HL-60 (cell line): ENCODE measurements around the gene TRIM3.

Experiments
- DNase-seq, 2 experiments: peaks; one replicate each; pipeline ENCODE4 v3.0.0-alpha.2; 2010 to 2020; ENCODE audit warnings: low read depth in 1 of 2, low spot score in 1 of 2
- H3K27ac ChIP-seq: fragments of 250-450 bp; sonication (Bioruptor Pico); replicated peaks from 2 replicates; pipeline ENCODE4 v1.5.1; 2020; ENCODE audit warnings: mild to moderate bottlenecking, moderate library complexity
- H3K27me3 ChIP-seq: fragments of 250-450 bp; sonication (Bioruptor Pico); 2 replicates; pipeline ENCODE4 v1.5.1; 2021; ENCODE audit warnings: mild to moderate bottlenecking, moderate library complexity; ENCODE audit not compliant: insufficient read depth, poor library complexity, severe bottlenecking
- H3K4me3 ChIP-seq: replicated peaks from 2 replicates; pipeline ENCODE4 v1.5.1; 2011; ENCODE audit warnings: mild to moderate bottlenecking, control low read depth, low read length; ENCODE audit not compliant: insufficient read depth
- GABPA ChIP-seq: IDR thresholded peaks from 2 replicates; pipeline ENCODE4 v1.6.1; 2012; ENCODE audit warnings: low read depth
- POLR2AphosphoS5 ChIP-seq: IDR thresholded peaks from 2 replicates; pipeline ENCODE4 v1.6.1; 2012; ENCODE audit warnings: low read depth
- REST ChIP-seq: IDR thresholded peaks from 2 replicates; pipeline ENCODE4 v1.6.1; 2012; ENCODE audit warnings: low read depth; ENCODE audit not compliant: insufficient replicate concordance
- SPI1 ChIP-seq: IDR thresholded peaks from 2 replicates; pipeline ENCODE4 v1.6.1; 2012; ENCODE audit warnings: low read depth, mild to moderate bottlenecking, borderline replicate concordance
- TF ChIP-seq, protein P1 (sequence below): IDR thresholded peaks from one replicate; pipeline ENCODE4 v1.5.1; 2011; ENCODE audit warnings: low read length, control low read depth, inconsistent platforms; ENCODE audit not compliant: insufficient read depth

TRIM3 gene

DNA sequence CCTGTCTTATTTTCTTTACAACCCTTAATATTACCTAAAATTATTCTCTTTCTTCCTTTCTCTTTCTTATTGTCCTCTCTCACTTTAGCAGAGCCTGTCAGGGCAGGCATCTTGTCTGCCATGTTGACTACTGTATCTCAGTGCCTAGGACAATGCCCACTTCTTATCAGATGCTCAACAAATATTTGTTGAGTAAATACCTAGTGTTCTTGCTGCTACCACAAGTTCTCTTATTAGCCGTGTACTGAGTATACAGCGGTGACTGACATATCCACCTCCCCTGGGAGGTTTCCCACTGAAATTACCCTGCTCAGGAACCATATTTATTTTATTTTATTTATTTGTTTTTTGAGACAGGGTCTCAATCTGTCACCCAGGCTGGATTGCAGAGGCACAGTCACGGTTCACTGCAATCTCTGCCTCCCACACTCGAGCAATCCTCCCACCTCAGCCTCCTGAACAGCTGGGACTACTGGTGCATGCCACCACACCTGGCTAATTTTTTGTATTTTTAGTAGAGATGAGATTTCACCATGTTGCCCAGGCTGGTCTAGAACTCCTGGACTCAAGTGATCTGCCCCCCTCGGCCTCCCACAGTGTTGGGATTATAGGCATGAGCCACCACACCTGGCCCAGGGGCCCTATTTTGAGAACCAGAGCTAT is 39.6 kb downstream of the TRIM3 start:
- Histone ChIP-seq H3K27me3 (no peaks in the 10 kb centered on the region), H3K4me3 (no peak overlapping the region), H3K27ac (no peak overlapping the region)
- no peak for DNase-seq
- TF ChIP-seq POLR2AphosphoS5 (no peak), SPI1 (no peak), GABPA (no peak), REST (no peak)
- TF ChIP-seq, protein P1, sequence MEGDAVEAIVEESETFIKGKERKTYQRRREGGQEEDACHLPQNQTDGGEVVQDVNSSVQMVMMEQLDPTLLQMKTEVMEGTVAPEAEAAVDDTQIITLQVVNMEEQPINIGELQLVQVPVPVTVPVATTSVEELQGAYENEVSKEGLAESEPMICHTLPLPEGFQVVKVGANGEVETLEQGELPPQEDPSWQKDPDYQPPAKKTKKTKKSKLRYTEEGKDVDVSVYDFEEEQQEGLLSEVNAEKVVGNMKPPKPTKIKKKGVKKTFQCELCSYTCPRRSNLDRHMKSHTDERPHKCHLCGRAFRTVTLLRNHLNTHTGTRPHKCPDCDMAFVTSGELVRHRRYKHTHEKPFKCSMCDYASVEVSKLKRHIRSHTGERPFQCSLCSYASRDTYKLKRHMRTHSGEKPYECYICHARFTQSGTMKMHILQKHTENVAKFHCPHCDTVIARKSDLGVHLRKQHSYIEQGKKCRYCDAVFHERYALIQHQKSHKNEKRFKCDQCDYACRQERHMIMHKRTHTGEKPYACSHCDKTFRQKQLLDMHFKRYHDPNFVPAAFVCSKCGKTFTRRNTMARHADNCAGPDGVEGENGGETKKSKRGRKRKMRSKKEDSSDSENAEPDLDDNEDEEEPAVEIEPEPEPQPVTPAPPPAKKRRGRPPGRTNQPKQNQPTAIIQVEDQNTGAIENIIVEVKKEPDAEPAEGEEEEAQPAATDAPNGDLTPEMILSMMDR: no peak

GRCh38 chr11:6431861-6432260 is 41.9 kb downstream of the TRIM3 start:
- Histone ChIP-seq H3K27me3 (no peaks in the 10 kb centered on the region), H3K4me3 (no peak overlapping the region), H3K27ac (no peak overlapping the region)
- no peak for DNase-seq
- TF ChIP-seq, protein P1: no peak
- TF ChIP-seq REST: no peak
- TF ChIP-seq POLR2AphosphoS5: no peak
- TF ChIP-seq GABPA: no peak
- TF ChIP-seq SPI1: no peak

DNA sequence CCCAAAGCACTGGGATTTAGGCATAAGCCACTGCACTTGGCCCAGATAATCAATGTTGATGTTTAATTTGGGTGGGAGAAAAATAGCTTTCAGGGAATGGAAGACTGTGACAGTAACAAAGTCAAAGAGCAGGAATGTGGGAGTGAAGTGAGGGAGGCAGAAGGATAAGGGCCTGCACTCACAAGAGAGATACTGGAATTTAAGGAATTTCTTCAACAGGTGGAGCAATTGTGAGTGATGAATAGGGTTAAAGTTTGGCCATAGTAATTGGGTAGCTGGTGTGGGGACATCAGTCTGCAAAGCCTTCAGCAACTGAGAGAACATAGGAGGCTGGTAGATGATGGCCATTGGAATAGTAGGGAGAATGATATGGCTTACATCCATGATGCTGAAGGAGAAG is 46.2 kb downstream of the TRIM3 start:
- TF ChIP-seq SPI1 (no peak), REST (no peak), POLR2AphosphoS5 (no peak), GABPA (no peak)
- TF ChIP-seq, protein P1: no peak
- no peak overlapping the region for H3K4me3 ChIP-seq
- no peaks in the 10 kb centered on the region for H3K27me3 ChIP-seq
- H3K27ac ChIP-seq: no peak overlapping the region
- no peak for DNase-seq
